IMR-90 (cell line): ENCODE measurements around the gene PSMD2. TPM values are rescaled to one million over a fixed set of nuclear protein-coding genes. Genes with fewer than 3 reads are reported as not detected.

Experiments
- ATAC-seq: fragments of 200-7000 bp; cut with Tn5 transposase; 2 replicates; pipeline ENCODE4 v1.9.1; 2020; ENCODE audit warnings: low read depth, mild to moderate bottlenecking, moderate library complexity
- BruUV-seq: library from RNA; stranded (reverse); fragments of 400-500 nt; replicated peaks from 2 replicates; lab custom pipeline; 2021; lab: Mats Ljungman, UMichigan
- CTCF ChIA-PET: fragments of 300-600 bp; formaldehyde crosslinking; extraction: SDS; loops from one replicate; lab custom pipeline; 2021; ENCODE audit warnings: antibody characterized with exemption; lab: Yijun Ruan, JAX
- POLR2A ChIA-PET: fragments of 300-600 bp; sonication (Branson Sonifier 250); formaldehyde crosslinking; loops from one replicate; lab custom pipeline; 2022; ENCODE audit warnings: antibody characterized with exemption; ENCODE audit not compliant: unreplicated experiment; lab: Charles Lee
- DNase-seq: peaks from one replicate; pipeline ENCODE4 v3.0.0; 2013
- H2AFZ ChIP-seq: replicated peaks from 2 replicates; pipeline ENCODE3; 2013; ENCODE audit warnings: low read length, mild to moderate bottlenecking; ENCODE audit not compliant: poor library complexity
- H2AK5ac ChIP-seq: 2 replicates; pipeline ENCODE4 v1.6.1; 2013; ENCODE audit warnings: low read depth, low read length, inconsistent platforms
- H2AK9ac ChIP-seq: replicated peaks from 2 replicates; pipeline ENCODE3; 2013; ENCODE audit warnings: mild to moderate bottlenecking, low read depth, low read length, moderate library complexity; ENCODE audit not compliant: poor library complexity
- H2BK120ac ChIP-seq: 2 replicates; pipeline ENCODE4 v1.6.1; 2013; ENCODE audit warnings: low read depth, low read length, inconsistent platforms
- H2BK15ac ChIP-seq: 3 replicates; pipeline ENCODE4 v1.6.1; 2013; ENCODE audit warnings: low read depth, low read length, inconsistent platforms
- H2BK20ac ChIP-seq: 2 replicates; pipeline ENCODE4 v1.6.1; 2013; ENCODE audit warnings: low read depth, mild to moderate bottlenecking, inconsistent platforms, low read length, moderate library complexity
- H2BK5ac ChIP-seq: 2 replicates; pipeline ENCODE4 v1.6.1; 2013; ENCODE audit warnings: mild to moderate bottlenecking, low read depth, low read length, inconsistent platforms; ENCODE audit not compliant: poor library complexity, severe bottlenecking
- H3K14ac ChIP-seq: replicated peaks from 2 replicates; pipeline ENCODE4 v1.6.1; 2013; ENCODE audit warnings: low read depth, low read length, inconsistent platforms
- H3K18ac ChIP-seq: 2 replicates; pipeline ENCODE4 v1.6.1; 2013; ENCODE audit warnings: low read depth, low read length, control low read depth
- H3K23ac ChIP-seq: 2 replicates; pipeline ENCODE4 v1.6.1; 2013; ENCODE audit warnings: low read depth, low read length, inconsistent platforms
- H3K27ac ChIP-seq: 2 replicates; pipeline ENCODE4 v1.5.1; 2013; ENCODE audit warnings: mild to moderate bottlenecking, control low read depth, low read length; ENCODE audit not compliant: insufficient read depth
- H3K27me3 ChIP-seq: 2 replicates; pipeline ENCODE4 v1.6.1; 2013; ENCODE audit warnings: low read length; ENCODE audit not compliant: control insufficient read depth, insufficient read depth
- H3K36me3 ChIP-seq: 2 replicates; pipeline ENCODE4 v1.6.1; 2013; ENCODE audit warnings: low read length, mixed read lengths; ENCODE audit not compliant: control insufficient read depth, insufficient read depth
- H3K4ac ChIP-seq: 2 replicates; pipeline ENCODE4 v1.6.1; 2013; ENCODE audit warnings: low read depth, low read length, inconsistent platforms
- H3K4me1 ChIP-seq: 2 replicates; pipeline ENCODE4 v1.6.1; 2013; ENCODE audit warnings: low read length, mixed read lengths; ENCODE audit not compliant: control insufficient read depth, insufficient read depth
- H3K4me2 ChIP-seq: 2 replicates; pipeline ENCODE4 v1.6.1; 2013; ENCODE audit warnings: low read depth, mild to moderate bottlenecking, control low read depth, low read length, moderate library complexity
- H3K4me3 ChIP-seq: 2 replicates; pipeline ENCODE4 v1.5.1; 2013; ENCODE audit warnings: low read depth, mild to moderate bottlenecking, control low read depth, low read length, moderate library complexity; ENCODE audit not compliant: insufficient read depth
- H3K56ac ChIP-seq: 2 replicates; pipeline ENCODE4 v1.6.1; 2013; ENCODE audit warnings: low read length, inconsistent platforms; ENCODE audit not compliant: insufficient read depth; ENCODE audit errors: extremely low read depth
- H3K79me1 ChIP-seq, 2 experiments: 2 replicates each; pipeline ENCODE4 v1.6.1; 2013; ENCODE audit warnings: low read length in 2 of 2, inconsistent platforms in 1 of 2, low read depth in 1 of 2
- H3K9ac ChIP-seq: 2 replicates; pipeline ENCODE4 v1.6.1; 2013; ENCODE audit warnings: low read depth, low read length, control low read depth
- H3K9me1 ChIP-seq: 2 replicates; pipeline ENCODE4 v1.6.1; 2013; ENCODE audit warnings: low read length, inconsistent platforms; ENCODE audit not compliant: insufficient read depth
- H3K9me3 ChIP-seq: 2 replicates; pipeline ENCODE4 v1.6.1; 2013; ENCODE audit warnings: low read length; ENCODE audit not compliant: control insufficient read depth, insufficient read depth
- H4K20me1 ChIP-seq: 2 replicates; pipeline ENCODE4 v1.6.1; 2013; ENCODE audit warnings: low read length, inconsistent platforms; ENCODE audit not compliant: insufficient read depth
- H4K5ac ChIP-seq: 2 replicates; pipeline ENCODE4 v1.6.1; 2013; ENCODE audit warnings: mild to moderate bottlenecking, low read depth, low read length, control low read depth
- H4K8ac ChIP-seq, 2 experiments: 2 replicates each; pipeline ENCODE4 v1.6.1; 2013; ENCODE audit warnings: low read depth in 2 of 2, low read length in 2 of 2, control low read depth in 1 of 2, inconsistent platforms in 1 of 2
- H4K91ac ChIP-seq: 2 replicates; pipeline ENCODE4 v1.6.1; 2013; ENCODE audit warnings: low read depth, low read length, inconsistent platforms; ENCODE audit not compliant: insufficient read depth
- BHLHE40 ChIP-seq: fragments of 150-350 bp; IDR thresholded peaks from 2 replicates; pipeline ENCODE4 v1.6.1; 2016; ENCODE audit warnings: mild to moderate bottlenecking, low read depth, low read length
- CEBPB ChIP-seq: IDR thresholded peaks from 2 replicates; pipeline ENCODE4 v1.6.1; 2012; ENCODE audit warnings: low read depth, low read length, improper control_type of control experiment
- FOS ChIP-seq: fragments of 150-350 bp; IDR thresholded peaks from 2 replicates; pipeline ENCODE4 v1.6.1; 2016; ENCODE audit warnings: low read depth, low read length
- MAFK ChIP-seq: IDR thresholded peaks from 2 replicates; pipeline ENCODE4 v1.6.1; 2012; ENCODE audit warnings: low read depth, low read length, improper control_type of control experiment
- MAZ ChIP-seq: IDR thresholded peaks from 2 replicates; pipeline ENCODE4 v1.6.1; 2012; ENCODE audit warnings: low read depth, mild to moderate bottlenecking, low read length, improper control_type of control experiment, moderate library complexity, borderline replicate concordance
- RAD21 ChIP-seq: IDR thresholded peaks from 2 replicates; pipeline ENCODE4 v1.6.1; 2012; ENCODE audit warnings: low read length, improper control_type of control experiment
- RCOR1 ChIP-seq: IDR thresholded peaks from 2 replicates; pipeline ENCODE4 v1.6.1; 2012; ENCODE audit warnings: mild to moderate bottlenecking, low read length, improper control_type of control experiment; ENCODE audit not compliant: insufficient replicate concordance
- USF2 ChIP-seq: fragments of 150-350 bp; IDR thresholded peaks from 2 replicates; pipeline ENCODE4 v1.6.1; 2017; ENCODE audit warnings: mild to moderate bottlenecking, antibody characterized with exemption, low read length, low read depth
- WGBS, 2 experiments: methylation state at CpG; one replicate each; pipeline versions ENCODE4 v1.1.5 to v1.1.7; 2013; ENCODE audit warnings: missing lambda C conversion rate in 2 of 2; ENCODE audit not compliant: insufficient read length in 1 of 2; ENCODE audit errors: extremely low coverage in 2 of 2; 5-methylcytosine and 5-hydroxymethylcytosine counted together
- dilution Hi-C: fragments of 300-500 bp; cut with HindIII; formaldehyde crosslinking; loops from one replicate; pipeline ENCODE4 v1.14.3; 2018; ENCODE audit warnings: low sequenced_read_pairs; ENCODE audit not compliant: unreplicated experiment
- in situ Hi-C: fragments of 300-500 bp; cut with MboI; formaldehyde crosslinking; loops from 3 replicates; pipeline ENCODE4 v1.14.3; 2019; ENCODE audit warnings: low sequenced_read_pairs, inconsistent platforms, mixed read lengths
- intact Hi-C: fragments of 100-400 bp; cut with micrococcal nuclease; formaldehyde crosslinking; loops from 2 replicates; pipeline ENCODE4 v1.10.0; 2022
- polyA plus RNA-seq, 3 experiments: library from polyadenylated mRNA; depleted of rRNA; stranded (reverse); fragments of >200 nt; gene quantifications; 2 replicates each; pipeline ENCODE4 v1.2.3, GENCODE V29; 2012; ENCODE audit warnings: low replicate concordance in 1 of 3
- total RNA-seq: library from RNA; depleted of rRNA; stranded (reverse); fragments of >200 nt; gene quantifications from 2 replicates; pipeline ENCODE4 v1.2.3, GENCODE V29; 2012

PSMD2 gene
- total and polyA plus RNA-seq, 2 of the 4 experiments (the other 2 are of a cell fraction), result 514 to 872 TPM

GRCh38 chr3:184334470-184335158 is 35.6 kb downstream of the PSMD2 start:
- in situ Hi-C loops, result no loop called here

More at GRCh38 chr3:184334470-184335158, 35.6 kb downstream of the PSMD2 start:
- Histone ChIP-seq H3K4ac (peak overlapping the region; percentile 28; the same call in 1 of the 2 replicates), H3K9ac (no peak overlapping the region), H2BK5ac (peak overlapping the region; percentile 77), H3K9me1 (peaks cover 28% of the 10 kb centered on the region), H4K8ac (peak overlapping the region in 1 of 2 experiments; percentile 26; a peak in 1 of 4 replicates), H3K4me1 (peaks cover 39% of the 10 kb centered on the region), H3K14ac (no peak overlapping the region), H2AK5ac (peak overlapping the region; percentile 88), H4K5ac (no peak overlapping the region), H3K27me3 (no peaks in the 10 kb centered on the region), H2AFZ (no peak overlapping the region), H2BK20ac (no peak overlapping the region), H2AK9ac (peak overlapping the region; percentile 57), H3K79me1 (peaks cover 20 to 78% of the 10 kb centered on the region in 2 experiments), H3K36me3 (peaks cover 49% of the 10 kb centered on the region), H3K18ac (no peak overlapping the region), H3K9me3 (no peaks in the 10 kb centered on the region), H2BK120ac (no peak overlapping the region), H3K4me2 (no peak overlapping the region), H3K56ac (no peak overlapping the region), H2BK15ac (no peak overlapping the region), H4K20me1 (peaks cover 65% of the 10 kb centered on the region), H4K91ac (no peak overlapping the region), H3K23ac (no peak overlapping the region), H3K4me3 (no peak overlapping the region), H3K27ac (peak overlapping the region; percentile 41; the same call in 1 of the 2 replicates)
- 53% methylated on average over 2 of the region's 15 CpGs; no CpG with 5 or more reads in 1 of the 2 experiments for WGBS, 2 experiments
- BruUV-seq, result TSS peak; percentile 79
- peak; percentile 86 for DNase-seq
- intact Hi-C loops (no loop called here), dilution Hi-C loops (no loop called here)
- TF ChIP-seq FOS (peak; percentile 57; the same call in 1 of the 2 replicates), MAZ (0 out of 2 replicates have a peak, but pooled peaks have one; percentile 20), RCOR1 (peak; percentile 68), BHLHE40 (peak; percentile 33; the same call in 1 of the 2 replicates), RAD21 (no peak), USF2 (no peak), MAFK (no peak), CEBPB (no peak)
- POLR2A ChIA-PET, result no interaction called here
- ATAC-seq, result no peak
- CTCF ChIA-PET, result no interaction called here
